ENCODE data around the gene NEMP1. TPM values are rescaled to one million over a fixed set of nuclear protein-coding genes. Genes with fewer than 3 reads are reported as not detected.

The NEMP1 gene
- total RNA-seq, 2 donors from 2014 or later, result 4.9 to 5.8 TPM

DNA sequence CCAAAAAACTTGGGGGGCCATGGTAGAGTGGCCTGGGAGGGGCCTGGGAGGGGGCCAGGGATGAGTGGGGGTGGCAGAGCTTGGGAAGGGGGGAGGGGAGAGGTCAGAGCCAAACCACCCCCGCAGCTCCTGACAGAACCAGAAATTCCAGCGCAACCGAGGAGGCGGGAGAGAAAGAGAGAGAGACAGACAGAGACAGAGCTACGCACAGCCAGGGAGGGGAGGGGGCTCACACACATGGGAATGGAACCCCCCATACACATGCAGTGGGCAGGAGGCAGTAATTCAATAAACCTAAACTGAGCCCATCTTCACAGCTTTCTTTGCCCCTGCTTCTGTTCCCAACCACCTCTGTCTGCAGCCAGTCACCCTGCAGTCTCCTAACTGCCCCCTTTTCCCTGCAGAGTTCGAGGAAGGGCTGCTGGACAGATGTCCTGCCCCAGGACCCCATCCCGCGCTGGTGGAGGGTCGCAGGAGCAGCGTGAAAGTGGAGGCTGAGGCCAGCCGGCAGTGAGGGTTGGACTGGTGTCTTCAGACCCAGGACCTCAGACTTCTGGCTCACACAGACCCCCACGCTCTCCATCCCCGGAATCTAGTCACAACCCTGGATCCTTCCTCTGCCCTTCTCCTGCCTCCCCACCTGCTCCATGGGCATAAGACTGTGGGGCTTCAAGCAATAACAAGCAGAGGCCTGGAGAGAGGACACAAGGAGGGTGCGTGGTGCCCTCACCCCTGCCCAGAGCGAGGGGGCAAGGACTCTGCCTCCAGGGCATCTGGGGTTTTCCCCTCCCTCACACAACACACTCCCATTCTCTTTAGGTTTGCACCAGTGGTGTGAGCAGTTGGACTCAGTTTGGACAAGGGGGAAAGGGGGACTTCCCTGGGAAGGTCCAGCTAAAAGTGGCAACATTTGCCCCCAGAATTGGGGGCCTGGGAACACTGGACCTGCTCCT is 15.9 kb upstream of the NEMP1 start:
- no peak for ATAC-seq
- intact Hi-C loops (cut with DNase I, micrococcal nuclease), result no loop called here
- DNase-seq, result no peak

DNA sequence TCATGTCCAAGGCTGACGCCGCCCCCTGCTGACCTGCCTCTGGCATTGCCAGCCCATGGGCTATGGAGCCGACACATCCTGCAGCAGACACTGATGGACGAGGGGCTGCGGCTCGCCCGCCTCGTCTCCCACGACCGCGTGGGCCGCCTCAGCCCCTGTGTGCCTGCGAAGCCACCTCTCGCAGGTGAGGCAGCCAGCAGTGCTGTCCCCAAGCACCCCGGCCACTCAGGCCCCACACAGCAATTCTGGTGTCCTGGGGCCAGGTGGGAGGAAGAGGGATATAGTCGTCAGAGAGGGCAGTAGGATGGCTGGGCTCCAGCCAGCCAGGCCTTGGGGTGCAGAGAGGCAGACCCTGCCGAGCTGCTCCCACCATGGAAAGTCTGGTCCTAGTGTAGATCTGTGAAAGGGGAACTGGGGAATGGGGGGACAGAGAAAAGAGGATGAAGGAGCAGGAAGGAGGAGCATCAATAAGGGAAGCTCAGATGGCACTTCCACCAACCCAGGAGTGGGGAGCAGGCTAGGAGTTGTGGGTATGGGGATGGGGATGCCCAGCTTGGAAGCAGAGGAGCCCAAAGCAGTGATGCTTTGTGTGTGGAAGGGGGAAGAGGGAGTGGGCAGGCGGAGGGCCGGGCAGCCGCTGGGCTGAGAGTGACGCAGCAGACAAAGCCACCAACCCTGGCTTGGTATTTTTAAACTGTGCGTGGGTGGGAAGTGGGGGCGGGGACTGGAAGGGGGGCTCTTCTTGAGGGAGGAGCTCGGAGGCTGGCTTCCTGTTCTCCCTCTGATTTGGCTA is 15.0 kb upstream of the NEMP1 start:
- DNase-seq (peak; percentile 67 to 68), ATAC-seq (peak; percentile 3)
- intact Hi-C loops (cut with DNase I, micrococcal nuclease), result no loop called here

DNA sequence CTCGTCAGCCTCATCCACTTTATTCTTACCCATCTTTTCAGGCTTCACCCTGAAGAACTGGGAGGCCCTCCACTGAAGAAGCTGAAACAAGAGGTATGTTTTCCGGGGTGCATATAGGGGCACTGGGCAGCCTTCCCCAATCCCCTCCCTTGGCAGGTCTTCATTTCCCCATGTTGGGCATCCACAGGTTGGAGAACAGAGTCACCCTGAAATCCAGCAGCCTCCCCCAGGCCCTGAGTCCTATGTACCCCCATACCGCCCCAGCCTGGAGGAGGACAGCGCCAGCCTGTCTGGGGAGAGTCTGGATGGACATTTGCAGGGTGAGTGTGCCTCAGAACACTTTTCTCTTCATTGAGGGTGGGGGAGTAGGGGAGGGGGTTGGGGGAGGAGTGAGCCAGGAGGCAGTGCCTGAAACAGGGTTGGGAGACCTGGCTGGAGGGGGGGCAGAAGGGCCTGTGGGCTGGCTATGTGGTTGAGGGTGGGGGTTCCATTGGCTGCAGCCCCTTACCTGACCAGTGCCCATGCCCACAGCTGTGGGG is 14.4 kb upstream of the NEMP1 start:
- intact Hi-C loops (cut with DNase I, micrococcal nuclease), result no loop called here
- ATAC-seq (no peak), DNase-seq (no peak)

DNA sequence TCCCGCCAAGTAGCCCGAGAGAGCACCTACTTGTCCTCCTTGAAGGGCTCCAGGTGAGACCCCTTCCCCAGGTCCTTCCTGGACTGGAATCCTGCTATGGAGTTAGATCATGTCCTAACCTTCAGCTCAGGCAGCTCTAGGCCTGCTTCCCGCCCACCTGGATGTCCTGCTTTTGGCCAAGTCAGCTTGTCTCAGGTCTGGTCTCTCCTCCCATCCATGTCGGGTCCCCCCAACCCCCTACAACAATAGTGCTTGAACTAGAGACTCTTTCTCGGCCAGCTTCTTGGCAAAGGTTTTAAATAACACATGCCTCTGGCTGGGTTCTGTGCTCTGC is 13.9 kb upstream of the NEMP1 start:
- intact Hi-C loops (cut with DNase I, micrococcal nuclease), result no loop called here
- no peak for DNase-seq
- no peak for ATAC-seq

DNA sequence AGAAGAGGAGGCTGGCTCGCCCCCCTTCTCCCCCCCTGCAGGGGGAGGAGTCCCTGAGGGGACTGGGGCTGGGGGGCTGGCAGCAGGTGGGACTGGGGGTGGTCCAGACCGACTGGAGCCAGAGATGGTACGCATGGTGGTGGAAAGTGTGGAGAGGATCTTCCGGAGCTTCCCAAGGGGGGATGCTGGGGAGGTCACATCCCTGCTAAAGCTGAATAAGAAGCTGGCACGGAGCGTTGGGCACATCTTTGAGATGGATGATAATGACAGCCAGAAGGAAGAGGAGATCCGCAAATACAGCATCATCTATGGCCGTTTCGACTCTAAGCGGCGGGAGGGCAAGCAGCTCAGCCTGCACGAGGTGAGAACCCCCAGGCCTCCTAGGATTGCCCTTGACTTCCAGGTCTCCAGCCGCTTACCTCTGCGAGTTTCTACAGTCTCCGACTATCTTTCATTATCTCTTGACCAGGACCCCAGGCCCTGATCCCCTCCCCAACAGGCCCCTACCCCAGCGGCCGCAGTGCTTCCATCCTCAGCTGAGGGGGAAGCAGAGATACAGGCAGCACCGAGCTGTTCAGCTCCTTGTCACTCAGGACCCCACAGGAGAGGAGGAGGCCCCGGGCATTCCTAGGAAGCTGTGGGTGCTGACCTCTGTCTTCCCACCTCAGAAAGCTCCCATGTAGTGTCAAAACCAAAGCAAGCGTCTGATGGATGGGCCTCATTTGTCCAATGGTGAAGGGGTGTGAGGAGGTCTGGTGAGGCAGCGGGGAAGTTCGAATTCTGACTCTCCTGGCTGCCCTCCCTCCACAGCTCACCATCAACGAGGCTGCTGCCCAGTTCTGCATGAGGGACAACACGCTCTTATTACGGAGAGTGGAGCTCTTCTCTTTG is 13.3 kb upstream of the NEMP1 start:
- intact Hi-C loops (cut with DNase I, micrococcal nuclease), result no loop called here
- no peak for DNase-seq

DNA sequence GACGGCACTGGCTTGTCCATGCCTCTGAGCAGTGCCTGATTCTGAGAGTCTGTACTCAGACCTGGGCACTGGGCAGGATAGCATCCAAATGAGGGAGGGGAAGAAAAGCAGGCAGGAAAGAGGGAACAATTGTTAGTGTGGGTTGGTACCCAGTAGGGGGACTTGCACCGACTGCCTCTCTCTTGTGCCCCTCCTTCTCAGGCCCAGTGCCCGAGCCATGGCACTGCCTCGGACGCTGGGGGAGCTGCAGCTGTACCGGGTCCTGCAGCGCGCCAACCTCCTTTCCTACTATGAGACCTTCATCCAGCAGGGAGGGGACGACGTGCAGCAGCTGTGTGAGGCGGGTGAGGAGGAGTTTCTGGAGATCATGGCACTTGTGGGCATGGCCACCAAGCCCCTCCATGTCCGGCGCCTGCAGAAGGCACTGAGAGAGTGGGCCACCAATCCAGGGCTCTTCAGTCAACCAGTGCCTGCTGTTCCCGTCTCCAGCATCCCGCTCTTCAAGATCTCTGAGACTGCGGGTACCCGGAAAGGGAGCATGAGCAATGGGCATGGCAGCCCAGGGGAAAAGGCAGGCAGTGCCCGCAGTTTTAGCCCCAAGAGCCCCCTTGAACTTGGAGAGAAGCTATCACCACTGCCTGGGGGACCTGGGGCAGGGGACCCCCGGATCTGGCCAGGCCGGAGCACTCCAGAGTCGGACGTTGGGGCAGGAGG is 12.5 kb upstream of the NEMP1 start:
- DNase-seq (no peak), ATAC-seq (no peak)
- intact Hi-C loops (cut with DNase I, micrococcal nuclease), result no loop called here

More for the DNA sequence above, 13.3 kb upstream of the NEMP1 start:
- no peak for ATAC-seq

DNA sequence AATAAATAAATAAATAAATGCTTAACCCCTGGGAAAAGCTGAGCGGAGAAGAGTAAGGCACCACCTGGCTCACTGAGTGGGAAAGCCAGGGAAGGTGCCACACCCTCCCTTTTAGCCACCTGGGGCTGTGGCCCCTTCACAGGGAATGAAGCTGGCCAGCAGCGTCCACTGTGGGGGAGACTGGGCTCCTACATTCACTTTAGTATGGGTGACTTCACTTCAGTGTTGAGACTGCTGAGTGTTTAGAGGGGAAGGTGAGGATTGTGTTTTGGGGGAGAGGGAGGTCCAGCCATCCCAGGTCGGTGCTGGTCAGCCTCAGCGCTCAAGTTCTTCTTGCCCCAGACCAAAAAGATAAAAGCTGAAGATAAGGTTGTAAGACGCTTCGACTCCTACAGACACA is 11.9 kb upstream of the NEMP1 start:
- intact Hi-C loops (cut with DNase I, micrococcal nuclease), result no loop called here
- no peak for DNase-seq
- no peak for ATAC-seq

DNA sequence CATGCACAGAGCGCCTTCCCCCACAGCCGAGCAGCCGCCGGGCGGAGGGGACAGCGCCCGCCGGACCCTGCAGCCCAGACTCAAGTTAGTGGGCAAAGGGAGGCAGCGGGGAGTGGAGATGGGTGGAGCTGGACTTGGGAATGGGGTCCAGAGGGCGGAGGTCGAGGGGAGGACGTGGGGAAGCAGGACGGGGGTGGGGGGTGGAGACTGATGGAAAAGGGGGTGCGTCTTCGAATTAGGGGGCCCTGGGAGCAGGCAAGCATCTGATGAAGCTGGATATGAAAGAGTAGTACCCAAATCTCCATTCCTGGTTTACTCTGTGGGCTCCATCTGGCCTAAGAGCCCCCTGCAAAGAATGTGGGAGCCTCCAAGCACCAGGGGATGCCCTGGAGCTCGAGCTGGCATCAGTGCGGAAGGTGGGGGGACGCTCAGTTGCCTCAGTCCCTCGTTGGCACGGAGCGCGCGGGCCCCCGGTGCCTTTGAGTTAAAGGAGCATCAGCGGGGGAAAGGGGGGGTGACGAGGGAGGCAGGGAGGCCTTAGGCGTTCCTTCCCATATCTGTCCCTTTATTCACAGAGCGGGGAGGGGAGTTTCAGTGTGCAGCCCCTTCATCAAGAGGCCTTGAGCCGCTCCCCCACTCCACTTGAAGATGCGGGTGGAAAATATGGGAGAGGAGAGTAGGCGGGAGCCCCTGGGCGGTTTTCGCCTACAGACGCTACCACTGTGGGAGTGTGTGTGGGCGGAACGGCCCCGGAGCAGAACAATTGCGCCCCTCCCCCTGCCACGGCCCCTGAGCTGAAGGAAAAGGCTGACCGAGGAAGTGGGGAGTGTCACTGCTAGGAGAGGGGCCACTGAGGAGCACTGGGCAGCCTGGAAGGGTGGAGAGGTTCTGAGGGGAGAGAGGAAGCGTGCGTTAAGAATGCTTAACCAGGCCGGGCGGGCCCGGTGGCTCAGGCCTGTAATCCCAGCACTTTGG is 11.0 kb upstream of the NEMP1 start:
- ATAC-seq (no peak), DNase-seq (peak; percentile 80)
- intact Hi-C loops (cut with DNase I, micrococcal nuclease), result no loop called here

DNA sequence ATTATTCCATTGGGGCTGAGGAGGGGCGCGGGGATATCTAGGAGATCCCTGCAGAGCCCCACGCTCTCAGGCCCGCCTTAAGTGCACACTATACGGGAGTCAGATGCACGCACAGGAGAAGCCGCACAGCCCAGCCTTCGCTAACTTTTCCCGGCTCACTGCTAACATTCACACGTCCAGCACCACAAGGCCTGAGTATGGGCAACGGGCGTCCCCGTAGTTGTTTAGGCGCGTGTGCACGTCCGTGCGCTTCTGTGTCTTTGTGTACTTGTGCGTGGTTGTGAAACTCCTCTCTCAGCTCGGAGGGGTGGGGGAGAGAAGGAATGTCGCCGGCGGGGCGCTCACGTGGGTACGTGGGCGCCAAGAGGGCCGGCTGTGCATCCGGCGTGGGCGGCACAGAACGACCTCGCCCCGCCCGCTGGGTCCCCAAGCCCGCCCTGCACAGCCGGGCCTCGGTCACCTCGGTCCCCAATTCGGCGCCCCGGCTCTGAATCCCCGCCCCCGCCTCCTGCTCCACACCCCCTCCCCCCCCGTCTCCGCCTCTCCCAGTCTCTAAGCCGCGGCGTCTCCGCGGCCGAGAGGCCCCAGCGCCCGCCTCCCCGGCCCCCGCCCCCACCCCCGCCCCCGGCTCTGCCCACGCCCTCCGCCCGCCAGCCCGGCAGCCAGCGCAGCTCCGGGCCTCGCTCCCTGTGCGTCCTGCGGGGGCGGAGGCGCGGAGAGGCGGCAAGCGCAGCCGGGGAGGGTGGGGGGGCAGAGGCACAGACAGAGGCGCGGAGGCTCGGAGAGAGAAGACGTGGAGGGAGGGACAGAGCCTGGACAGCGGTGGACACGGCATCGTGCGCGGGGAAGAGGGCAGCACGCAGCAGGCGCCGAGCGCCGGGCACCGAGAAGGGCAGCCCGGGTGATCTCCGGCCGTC is 10.0 kb upstream of the NEMP1 start, which contains the start of gene NAB2:
Gene NAB2, plus strand, starts transcription at position 761 of the 917 bp plus-strand sequence. CDS start 158 bp downstream, outside the sequence.
- DNase-seq, result peak; percentile 95
- ATAC-seq, result peak; percentile 70
- intact Hi-C loops (cut with DNase I, micrococcal nuclease), result no loop called here

DNA sequence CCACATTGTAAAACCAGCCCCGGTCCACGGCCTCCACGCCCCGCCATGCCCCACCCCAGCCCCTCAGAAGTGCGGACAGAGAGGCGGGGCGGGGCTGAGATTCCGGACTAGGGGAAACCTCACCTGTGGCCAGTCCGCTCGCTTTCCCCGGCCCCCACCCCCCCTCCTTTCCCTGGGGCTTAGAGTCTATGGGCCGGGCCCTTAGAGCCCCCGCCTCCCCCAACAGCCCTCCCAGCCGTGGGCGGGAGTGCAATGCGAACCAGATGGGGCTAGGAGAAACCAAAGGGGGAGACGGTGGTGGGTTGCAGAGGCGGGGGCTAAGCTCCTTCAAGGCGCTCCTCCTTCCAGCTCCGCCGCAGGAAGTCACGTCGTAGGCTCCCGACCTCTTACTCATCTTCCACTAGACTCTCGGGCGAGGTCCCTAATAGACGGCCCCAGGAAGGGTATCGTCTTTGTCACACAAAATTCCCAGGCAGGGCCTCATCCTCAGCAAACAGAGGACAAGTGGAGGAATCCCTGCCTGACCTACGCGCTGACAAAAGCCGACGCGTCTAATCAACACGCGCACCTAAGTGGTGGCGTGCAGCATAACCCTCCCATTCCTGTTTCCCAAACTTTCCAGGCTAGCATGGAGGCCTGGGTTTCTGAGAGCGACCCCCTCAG is 9.2 kb upstream of the NEMP1 start:
- DNase-seq (peak; percentile 85 to 89), ATAC-seq (peak; percentile 11)
- intact Hi-C loops (cut with DNase I, micrococcal nuclease), result no loop called here

DNA sequence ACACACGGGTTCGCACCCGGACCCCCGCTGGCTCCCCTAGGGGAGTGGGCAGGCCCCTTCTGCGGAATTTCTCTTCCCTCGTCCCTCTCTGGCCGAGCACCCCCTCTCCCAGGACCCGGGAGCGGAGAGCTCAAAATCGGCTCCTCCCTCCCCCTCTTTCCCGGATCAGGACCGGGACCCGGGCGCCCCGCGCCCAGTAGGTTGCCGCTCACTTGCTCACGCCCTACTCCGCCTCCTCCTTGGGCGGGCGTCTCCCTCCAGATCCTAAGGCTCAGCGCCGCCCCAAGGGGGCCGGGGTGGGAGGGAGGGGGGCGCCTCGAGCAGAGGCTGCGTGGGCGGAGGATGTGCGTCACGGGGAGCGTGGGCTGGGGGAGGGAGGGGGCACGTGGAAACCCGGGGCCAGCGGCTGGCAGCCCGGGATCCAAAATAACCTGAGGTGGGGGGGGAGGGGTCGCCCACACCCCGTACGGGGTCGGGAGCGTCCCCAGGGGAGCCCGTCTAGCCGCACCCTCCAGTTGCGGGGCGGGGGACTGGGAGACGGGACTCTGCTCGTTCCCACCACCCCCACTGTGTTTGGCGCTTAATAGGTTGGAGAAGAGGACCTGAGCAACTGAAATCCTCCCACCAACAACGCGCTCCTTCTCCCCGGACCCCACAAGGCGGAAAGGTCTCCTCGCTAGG is 8.6 kb upstream of the NEMP1 start:
- intact Hi-C loops (cut with DNase I, micrococcal nuclease), result no loop called here
- ATAC-seq (peak; percentile 38), DNase-seq (peak; percentile 86 to 88)

DNA sequence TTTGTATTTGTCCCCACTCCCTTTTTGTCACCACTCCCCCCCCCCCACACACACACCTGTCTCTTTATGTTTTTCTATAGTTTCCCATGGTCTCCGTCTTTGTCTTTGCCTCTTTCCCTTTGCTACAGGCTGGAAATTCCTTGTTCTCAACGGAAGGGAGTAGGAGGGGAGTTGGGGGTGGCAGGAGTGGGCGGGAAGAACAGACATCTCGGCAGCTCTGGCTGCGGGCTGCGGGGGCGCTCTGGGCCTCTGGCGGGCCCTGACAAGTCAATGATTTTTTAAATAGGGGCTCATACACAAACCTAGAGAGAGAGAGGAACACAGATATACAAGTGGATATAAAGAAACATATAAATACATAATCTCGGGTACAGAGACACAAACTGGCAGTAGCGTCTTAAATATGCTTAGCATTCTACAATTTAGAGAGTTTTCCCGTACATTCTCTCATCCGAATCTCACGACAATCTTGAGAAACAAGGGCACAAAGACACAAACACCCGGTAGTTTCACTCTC is 8.0 kb upstream of the NEMP1 start:
- ATAC-seq, result no peak
- peak; percentile 58 to 63 for DNase-seq
- intact Hi-C loops (cut with DNase I, micrococcal nuclease), result no loop called here

DNA sequence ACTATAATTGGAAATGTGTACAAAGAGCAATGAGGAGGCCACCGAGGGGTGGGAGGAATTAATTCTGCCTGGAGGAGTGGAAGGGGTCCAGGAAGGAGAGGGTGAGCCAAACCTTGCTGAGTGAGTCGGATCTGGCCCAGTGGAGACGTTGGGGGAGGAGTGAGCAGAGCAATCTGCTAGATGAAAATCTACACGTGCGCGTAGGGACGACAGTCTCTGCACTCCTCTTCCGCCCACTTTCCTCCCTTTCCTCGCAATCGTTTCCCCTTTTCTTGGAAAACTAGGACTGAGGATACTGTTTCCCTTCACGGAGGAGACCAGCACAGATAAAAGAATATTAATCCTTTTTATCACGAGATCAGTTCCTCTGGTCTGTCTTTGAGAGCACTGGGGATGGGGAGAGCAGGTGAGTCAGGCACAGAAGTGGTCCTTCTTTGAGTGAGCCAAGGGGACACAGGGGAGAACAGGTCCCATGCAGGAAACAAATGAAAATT is 7.5 kb upstream of the NEMP1 start:
- ATAC-seq, result no peak
- intact Hi-C loops (cut with DNase I, micrococcal nuclease), result no loop called here
- peak; percentile 45 to 56 for DNase-seq

DNA sequence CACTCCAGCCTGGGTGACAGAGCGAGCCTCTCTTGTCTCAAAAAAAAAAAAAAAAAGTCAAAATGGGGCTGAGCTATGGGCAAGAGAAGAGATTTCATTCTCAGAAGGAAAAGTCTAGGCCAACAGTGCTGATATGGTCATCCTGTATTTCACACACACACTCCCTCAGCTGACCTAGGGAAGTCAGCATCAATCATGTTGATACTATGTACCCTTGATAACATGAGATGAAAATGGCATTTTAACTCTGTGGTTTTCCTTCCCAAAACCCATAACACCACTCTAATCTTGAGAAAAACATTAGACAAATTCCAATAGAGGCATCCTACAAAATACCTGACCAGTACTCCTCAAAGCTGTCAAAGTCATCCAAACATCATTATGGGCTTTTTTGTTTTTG is 2.3 kb upstream of the NEMP1 start:
- DNase-seq (no peak), ATAC-seq (no peak)
- intact Hi-C loops (cut with DNase I, micrococcal nuclease), result no loop called here

DNA sequence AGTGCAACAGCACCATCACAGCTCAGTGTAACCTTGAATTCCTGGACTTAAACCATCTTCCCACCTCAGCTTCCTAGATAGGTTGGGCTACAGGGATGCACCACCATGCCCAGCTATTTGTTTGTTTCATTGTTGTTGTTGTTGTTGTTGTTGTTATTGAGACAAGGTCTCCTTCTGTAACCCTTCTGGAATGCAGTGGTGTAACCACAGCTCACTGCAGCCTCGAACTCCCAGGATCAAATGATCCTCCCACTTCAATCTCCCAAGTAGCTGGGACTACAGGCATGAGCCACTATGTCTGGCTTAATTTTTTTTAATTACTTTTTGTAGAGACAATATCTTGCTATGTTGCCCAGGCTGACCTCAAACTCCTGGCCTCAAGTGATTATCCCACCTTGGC is 1.2 kb upstream of the NEMP1 start:
- ATAC-seq, result no peak
- intact Hi-C loops (cut with DNase I, micrococcal nuclease), result no loop called here

More for the DNA sequence above, 1.2 kb upstream of the NEMP1 start:
- no peak for DNase-seq
